HG03135 (cell line): ENCODE results near the gene ANKDD1B.
"Not testable (repeated sequence)": the region's sequence is repeated elsewhere in the genome, so short reads cannot be mapped to it uniquely, and the experiment has no call there.

Experiments
- ATAC-seq: cut with Tn5 transposase; IDR thresholded peaks from one replicate; pipeline ENCODE4 v1.9.1; 2021; ENCODE audit warnings: mild to moderate bottlenecking, moderate library complexity; ENCODE audit not compliant: unreplicated experiment

The ANKDD1B gene

GRCh38 chr5:75611311-75612225, at the start of gene ANKDD1B:
ANKDD1B (plus strand) TSS chr5:75611453; CDS start chr5:75611635, 182 bp downstream.
- ATAC-seq: no peak

- not testable (repeated sequence) for ATAC-seq
Observed at GRCh38 chr5:75565991-75566709, 45.1 kb upstream of the ANKDD1B start.

GRCh38 chr5:75566710-75567309, 44.4 kb upstream of the ANKDD1B start:
- ATAC-seq: peak; percentile 77

GRCh38 chr5:75567710-75568109, 43.5 kb upstream of the ANKDD1B start:
- no peak for ATAC-seq

GRCh38 chr5:75568202-75568601, 43.1 kb upstream of the ANKDD1B start:
- no peak for ATAC-seq

GRCh38 chr5:75571547-75571946, 39.7 kb upstream of the ANKDD1B start:
- ATAC-seq: no peak

GRCh38 chr5:75574791-75575190, 36.5 kb upstream of the ANKDD1B start:
- peak; percentile 17 for ATAC-seq

- ATAC-seq: not testable (repeated sequence)
Observed at GRCh38 chr5:75578280-75578679, 33.0 kb upstream of the ANKDD1B start.

GRCh38 chr5:75584641-75585040, 26.6 kb upstream of the ANKDD1B start:
- no peak for ATAC-seq

GRCh38 chr5:75588666-75589065, 22.6 kb upstream of the ANKDD1B start:
- no peak for ATAC-seq

- ATAC-seq: no peak
Observed at GRCh38 chr5:75600535-75600934, 10.7 kb upstream of the ANKDD1B start.

- ATAC-seq: no peak
Observed at GRCh38 chr5:75601567-75601966, 9.7 kb upstream of the ANKDD1B start.

- no peak for ATAC-seq
Observed at GRCh38 chr5:75601996-75602395, 9.3 kb upstream of the ANKDD1B start.

- no peak for ATAC-seq
Observed at GRCh38 chr5:75603371-75603770, 7.9 kb upstream of the ANKDD1B start.

- no peak for ATAC-seq
Observed at GRCh38 chr5:75603821-75604220, 7.4 kb upstream of the ANKDD1B start.

- not testable (repeated sequence) for ATAC-seq
Observed at GRCh38 chr5:75607341-75607740, 3.9 kb upstream of the ANKDD1B start.

GRCh38 chr5:75608870-75609269, 2.4 kb upstream of the ANKDD1B start:
- no peak for ATAC-seq

- ATAC-seq: no peak
Observed at GRCh38 chr5:75610201-75610600, 1.1 kb upstream of the ANKDD1B start.

- ATAC-seq: not testable (repeated sequence)
Observed at GRCh38 chr5:75610859-75611310, 368 bp upstream of the ANKDD1B start.

GRCh38 chr5:75612226-75612569, 945 bp downstream of the ANKDD1B start:
- ATAC-seq: no peak

GRCh38 chr5:75612901-75613300, 1.6 kb downstream of the ANKDD1B start:
- no peak for ATAC-seq

GRCh38 chr5:75614176-75614575, 2.9 kb downstream of the ANKDD1B start:
- no peak for ATAC-seq
